Measurements from ENCODE around the gene CPHXL.

GRCh38 chr16:75770051-75770450 is 43.8 kb upstream of the CPHXL start:
- TF ChIP-seq ARNT (IDR thresholded peaks at IDR 0.05) = no peak
- no peak for TF ChIP-seq FOXM1 (IDR thresholded peaks at IDR 0.05; ENCODE audit: borderline replicate concordance)
- no peak for TF ChIP-seq TARDBP (IDR thresholded peaks at IDR 0.05)
- no peak for TF ChIP-seq ZNF384 (IDR thresholded peaks at IDR 0.05)
- TF ChIP-seq PKNOX1 (IDR thresholded peaks at IDR 0.05) = no peak
- TF ChIP-seq CTBP1 (IDR thresholded peaks at IDR 0.05; ENCODE audit: borderline replicate concordance) = no peak
- no peak for TF ChIP-seq L3MBTL2 (conservative IDR thresholded peaks at IDR 0.05)
- no peak for TF ChIP-seq ELF4 (IDR thresholded peaks at IDR 0.05)
- no peak for TF ChIP-seq HDGF (IDR thresholded peaks at IDR 0.05; ENCODE audit: borderline replicate concordance)
- no peak for TF ChIP-seq SP1 (IDR thresholded peaks at IDR 0.05)
- TF ChIP-seq BHLHE40 (IDR thresholded peaks at IDR 0.05; ENCODE audit: borderline replicate concordance) = no peak
